ENCODE data around the gene TOMM5.
"Not testable (repeated sequence)": the region's sequence is repeated elsewhere in the genome, so short reads cannot be mapped to it uniquely, and the experiment has no call there.

The TOMM5 gene

DNA sequence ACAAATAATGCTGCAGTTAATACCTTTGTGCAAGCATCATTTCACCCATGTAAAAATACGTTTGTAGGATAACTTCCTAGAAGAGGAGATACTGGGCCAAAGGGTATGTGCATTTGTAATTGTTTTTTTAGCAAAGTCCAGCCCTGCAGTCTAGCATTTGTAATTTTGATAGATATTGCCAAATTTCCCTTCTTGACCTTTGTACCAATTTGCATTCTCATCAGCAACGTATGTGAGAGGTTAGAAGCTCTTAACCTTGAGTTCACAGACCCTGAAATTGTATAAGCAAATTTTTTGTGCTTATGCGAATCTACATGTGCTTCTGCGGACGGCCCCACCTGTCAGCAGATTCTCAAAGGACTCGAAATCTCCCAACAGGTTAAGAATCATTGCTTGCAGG lies 18.6 kb upstream of the TOMM5 start:
- DNase-seq: no peak

DNA sequence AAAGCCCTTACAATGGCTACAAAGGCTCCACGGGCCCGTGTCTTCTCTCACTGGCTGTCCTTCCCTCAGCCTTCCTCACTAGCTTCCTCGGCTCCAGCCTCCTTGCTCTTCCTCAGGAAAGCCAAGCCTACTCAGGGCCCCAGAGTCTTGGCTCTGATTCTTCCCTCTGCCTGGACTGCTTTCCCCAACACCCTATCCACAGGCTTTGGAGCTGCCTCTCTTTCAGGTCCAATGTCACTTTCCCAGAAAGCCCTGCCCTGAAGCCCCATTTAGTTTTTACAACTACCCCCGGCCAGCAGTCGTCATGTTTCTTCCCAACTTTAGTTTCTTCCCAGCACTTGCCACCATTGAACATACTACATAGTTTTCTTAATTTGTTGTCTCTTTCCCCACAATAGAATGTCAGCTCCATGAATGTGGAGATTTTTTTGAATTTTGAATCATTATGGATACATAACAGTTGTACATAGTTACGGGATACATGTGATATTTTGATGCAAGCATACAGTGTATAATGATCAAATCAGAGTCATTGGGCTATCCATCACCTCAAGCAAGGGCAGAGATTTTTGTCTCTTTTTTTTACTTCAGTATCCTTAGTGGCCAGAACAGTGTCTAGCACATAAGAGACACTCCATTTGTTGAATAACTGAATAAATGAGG lies 17.5 kb upstream of the TOMM5 start:
- no peak for DNase-seq

DNA sequence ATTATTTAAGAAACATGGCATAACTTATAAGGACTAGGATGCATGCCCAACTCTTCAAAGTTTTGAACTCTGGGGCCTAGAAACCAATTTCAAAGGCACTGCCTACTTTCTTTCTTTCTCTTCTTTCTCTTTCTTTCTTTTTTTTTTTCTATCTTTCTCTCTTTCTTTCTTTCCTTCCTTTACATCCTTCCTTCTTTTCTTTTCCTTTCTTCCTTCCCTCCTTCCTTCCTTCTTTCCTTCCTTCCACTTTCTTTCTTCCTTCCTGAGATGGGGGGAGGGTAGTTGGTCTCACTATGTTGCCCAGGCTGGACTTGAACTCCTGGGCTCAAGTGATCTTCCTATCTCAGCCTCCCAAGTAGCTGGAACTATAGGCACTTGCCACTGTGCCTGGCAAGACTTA lies 15.9 kb upstream of the TOMM5 start:
- DNase-seq: no peak

- no peak for DNase-seq
These were observed 11.9 kb upstream of the TOMM5 start for GRCh38 chr9:37604296-37604695.

DNA sequence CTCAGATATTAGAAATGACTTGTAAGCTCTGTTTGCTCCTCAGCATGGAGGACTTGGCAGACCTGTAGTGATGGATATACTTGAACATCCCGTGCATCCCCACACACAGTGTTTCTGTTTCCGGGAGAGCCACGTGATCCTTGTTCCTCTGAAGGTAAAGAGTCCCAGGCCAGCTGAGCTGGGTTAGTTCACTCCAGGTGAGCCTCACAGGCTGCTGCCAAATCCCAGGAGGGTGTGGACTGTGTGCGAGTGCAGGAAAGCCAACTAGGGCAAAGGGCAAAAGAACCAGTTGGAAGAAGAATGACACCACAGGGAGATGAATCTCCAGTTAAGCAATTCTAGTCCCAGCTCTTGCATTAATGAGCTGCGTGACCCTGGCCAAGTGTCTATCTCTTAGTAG lies 10.4 kb upstream of the TOMM5 start:
- DNase-seq: no peak

GRCh38 chr9:37602061-37602460 lies 9.7 kb upstream of the TOMM5 start:
- not testable (repeated sequence) for DNase-seq

DNA sequence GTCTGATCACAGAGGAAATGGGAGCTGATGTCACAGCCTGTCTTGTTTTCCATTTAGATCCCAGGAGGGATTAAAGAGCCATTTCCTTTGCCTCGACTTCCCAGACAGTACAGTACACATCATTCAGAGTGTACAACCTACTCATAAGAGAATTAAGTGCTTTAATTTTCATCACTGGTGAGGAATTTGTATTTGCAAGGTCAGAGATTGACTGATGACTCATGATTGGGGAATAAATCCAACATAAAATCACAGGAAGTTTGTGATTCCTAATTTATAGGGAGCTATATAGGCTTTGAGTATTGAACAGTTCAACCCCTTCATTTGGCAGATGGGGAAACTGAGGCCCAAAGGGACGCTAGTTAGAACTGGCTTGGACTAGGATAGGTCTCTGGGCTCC lies 4.1 kb upstream of the TOMM5 start:
- no peak for DNase-seq

DNA sequence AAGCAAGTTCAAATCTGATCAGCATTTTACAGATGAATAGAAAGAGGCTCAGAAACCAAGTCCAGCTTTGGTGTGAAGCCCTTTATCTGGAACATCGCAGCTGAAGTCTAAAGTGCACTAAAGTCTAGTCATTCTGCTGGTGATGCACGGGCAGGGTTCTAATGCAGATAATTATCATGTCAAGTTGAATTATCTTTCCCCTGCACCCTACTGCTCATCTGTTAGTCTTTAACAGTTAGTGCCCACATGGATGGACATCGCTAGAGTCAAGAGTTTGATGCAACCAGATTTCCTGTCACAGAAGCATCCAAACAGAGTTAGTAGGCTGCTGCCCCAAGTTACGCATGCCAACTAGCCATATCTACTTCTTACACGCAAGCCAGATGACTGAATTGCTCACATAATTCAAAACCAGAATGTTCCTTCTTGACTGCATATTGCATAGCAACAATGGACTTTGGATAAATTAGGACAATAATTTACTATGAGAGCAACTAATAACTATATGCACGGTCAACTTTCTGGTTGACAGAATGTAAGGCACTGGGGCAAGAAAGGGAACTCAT lies 1.6 kb upstream of the TOMM5 start:
- DNase-seq: no peak

GRCh38 chr9:37587521-37587920 lies 4.9 kb downstream of the TOMM5 start:
- no peak for DNase-seq

DNA sequence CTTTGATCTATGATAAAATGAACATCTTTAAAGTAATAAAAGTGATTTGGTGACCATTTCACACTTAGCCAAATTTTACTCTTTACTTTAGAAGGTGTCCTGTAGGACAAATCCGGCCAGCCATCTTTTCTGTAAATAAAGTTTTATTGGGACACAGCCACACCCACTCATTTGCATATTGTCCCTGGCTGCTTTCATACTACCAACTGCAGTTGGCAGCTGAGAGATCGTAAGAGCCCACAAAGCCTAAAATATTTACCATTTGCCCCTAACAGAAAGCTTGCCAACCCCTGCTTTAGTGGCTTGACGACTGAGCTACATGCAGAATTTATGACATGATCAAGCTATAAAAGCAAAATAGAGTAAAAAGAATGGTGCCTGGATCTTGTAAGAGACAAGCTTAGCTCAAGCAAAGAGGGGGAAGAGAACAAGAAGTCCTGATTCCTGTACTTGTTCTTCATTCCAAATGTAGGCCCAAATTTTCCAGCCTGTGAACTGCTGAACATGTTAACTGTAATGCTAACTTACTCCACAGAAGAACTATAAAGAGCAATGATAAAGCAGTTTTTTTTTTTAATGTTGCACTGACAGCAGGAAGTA lies 8.8 kb downstream of the TOMM5 start:
- no peak for DNase-seq

DNA sequence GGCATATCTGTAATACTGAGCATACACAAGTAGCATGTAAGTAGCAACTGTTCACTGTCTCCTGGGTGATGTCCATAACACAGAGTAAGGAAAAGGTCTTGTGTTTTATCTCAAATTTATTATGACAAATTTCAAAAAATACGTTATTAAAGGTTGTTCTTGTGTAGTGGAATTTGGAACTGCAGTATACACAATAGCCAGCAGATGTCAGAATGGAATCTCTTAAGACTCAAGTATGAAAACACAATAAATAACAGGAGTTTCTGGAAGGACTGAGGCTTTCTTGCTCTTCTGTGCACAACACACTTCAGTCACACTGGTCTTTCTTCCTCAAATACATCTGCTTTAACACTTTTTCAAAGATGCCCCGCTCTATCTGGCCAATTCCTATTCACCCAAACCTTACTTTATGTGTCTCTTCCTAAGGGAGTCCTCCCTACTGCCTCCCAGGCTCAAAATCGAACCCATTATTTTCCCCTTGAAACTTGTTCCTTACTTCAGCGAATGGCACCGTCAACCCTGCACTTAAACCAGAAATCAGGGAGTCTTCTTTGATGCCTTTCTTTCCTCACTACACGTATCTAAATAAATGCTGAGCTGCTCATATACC lies 9.7 kb downstream of the TOMM5 start:
- DNase-seq: no peak

GRCh38 chr9:37575921-37576721 lies 16.3 kb downstream of the TOMM5 start, which contains the start of gene FBXO10:
Gene FBXO10, minus strand, starts transcription at chr9:37576380. Its CDS starts 34,612 bp downstream, at chr9:37541768.
- no peak for DNase-seq

DNA sequence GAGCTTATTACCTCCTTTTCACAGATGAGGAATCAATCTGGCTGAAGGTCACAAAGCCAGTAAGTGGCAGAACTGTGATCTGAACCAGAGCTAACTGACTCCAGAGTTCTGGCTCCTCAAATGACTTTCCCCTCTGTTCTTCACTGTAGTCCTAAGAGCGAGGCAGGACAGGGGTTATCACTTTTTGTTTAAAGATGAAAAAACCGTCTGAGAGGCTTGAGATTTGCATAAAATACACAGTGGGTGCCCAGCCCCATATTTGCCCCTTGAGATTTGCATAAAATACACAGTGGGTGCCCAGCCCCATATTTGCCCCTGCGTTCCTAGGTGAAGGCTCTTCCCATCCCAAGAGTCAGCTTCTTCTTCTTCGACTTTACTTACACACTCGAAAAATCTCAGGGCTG lies 16.9 kb downstream of the TOMM5 start:
- DNase-seq: no peak

DNA sequence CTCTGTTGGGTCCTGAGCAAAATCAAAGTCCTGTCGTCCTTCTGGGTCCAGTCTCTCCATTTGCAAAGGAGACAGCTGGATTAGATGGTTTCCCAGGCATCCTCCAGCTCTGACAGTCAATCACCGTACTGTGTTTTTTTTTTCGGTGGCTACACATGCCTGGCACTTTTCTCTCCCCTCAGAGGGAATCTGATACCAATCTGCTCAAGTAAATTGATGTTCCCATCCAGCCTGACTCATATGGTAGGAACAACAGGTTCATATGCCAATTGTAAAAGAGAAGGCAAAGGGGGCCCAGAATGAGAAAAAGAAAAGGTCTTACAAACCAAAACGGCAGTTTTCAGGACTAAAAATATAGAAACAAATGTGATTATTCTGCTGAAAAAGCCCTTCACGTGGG lies 17.4 kb downstream of the TOMM5 start:
- no peak for DNase-seq

DNA sequence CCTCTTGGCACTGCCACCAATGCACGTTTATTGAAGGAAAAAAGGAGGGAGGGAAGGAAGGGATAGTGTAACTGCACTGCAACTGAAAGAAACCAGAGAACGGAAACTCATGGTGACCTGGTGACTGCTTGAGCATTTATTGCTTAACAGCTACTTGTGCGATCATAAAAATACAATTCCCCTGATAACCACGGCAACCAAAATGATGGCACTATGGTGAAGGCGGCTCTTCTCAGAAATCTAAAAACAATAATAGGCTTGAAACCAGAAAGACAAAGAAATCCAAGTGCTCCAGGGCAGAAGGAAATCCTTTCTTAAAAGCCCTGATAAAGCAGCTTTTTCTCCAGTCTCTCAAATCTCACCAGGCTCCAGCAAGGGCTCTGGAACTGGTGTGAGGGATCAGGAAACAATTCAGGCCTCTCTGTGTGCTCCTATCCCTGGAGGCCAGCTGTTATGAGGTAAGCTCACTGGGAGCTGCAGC lies 18.1 kb downstream of the TOMM5 start:
- DNase-seq: no peak

DNA sequence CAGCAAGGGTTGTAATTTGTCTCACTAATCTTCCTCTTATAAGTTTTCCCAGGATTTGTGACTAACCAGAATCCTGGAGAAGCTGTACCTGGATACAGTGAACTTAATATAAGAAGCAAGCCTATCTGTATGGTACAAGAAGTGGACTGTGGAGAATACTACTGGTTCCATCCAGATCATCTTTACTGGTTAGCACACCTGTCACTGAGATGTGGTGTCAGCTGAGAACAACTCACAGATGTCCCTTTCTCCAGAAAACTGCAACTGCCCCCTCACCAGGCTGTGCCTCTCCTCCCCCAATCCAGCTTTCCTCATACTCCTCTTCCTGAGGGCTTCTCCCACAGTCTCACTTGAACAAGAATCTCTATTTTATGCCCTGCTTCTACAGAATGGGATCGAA lies 21.1 kb downstream of the TOMM5 start:
- DNase-seq: no peak

- no peak for DNase-seq
These were observed 25.7 kb downstream of the TOMM5 start for GRCh38 chr9:37566716-37567115.

GRCh38 chr9:37565661-37566618 lies 26.5 kb downstream of the TOMM5 start:
- DNase-seq: no peak

GRCh38 chr9:37564916-37565315 lies 27.5 kb downstream of the TOMM5 start:
- DNase-seq: no peak

DNA sequence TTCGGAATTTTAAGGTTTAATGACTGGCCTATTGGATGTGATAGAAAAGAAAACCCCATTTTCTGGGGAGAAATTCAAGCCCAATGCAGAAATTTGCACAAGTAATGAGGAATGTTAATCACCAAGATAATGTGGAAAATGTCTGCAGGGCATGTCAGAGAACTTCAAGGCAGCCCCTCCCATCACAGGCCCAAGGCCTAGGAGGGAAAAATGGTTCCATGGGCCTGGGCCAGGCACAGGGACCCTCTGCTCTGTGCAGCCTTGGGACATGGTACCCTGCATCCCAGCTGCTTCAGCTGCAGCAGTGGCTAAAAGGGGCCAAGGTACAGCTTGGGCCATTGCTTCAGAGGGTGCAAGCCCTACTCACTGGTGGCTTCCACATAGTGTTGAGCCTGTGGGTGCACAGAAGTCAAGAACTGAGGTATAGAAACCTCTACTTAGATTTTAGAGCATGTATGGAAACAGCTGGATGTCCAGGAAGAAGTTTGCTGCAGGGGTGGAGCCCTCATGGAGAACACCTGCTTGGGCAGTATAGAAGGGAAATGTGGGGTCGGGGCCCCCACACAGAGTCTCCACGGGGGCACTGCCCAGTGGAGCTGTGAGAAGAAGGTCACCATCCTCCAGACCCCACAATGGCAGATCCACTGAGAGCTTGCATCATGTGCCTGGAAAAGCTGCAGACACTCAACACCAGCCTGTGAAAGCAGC lies 28.4 kb downstream of the TOMM5 start:
- DNase-seq: no peak

- DNase-seq: no peak
These were observed 29.6 kb downstream of the TOMM5 start for GRCh38 chr9:37562826-37563225.

Data from NCI-H187 treated with DMSO at 0.1 percent for 48 hours (cell line).